ENCODE results near the gene SH3BGRL3.
"Not testable (repeated sequence)": the region's sequence is repeated elsewhere in the genome, so short reads cannot be mapped to it uniquely, and the experiment has no call there.

Gene SH3BGRL3

DNA sequence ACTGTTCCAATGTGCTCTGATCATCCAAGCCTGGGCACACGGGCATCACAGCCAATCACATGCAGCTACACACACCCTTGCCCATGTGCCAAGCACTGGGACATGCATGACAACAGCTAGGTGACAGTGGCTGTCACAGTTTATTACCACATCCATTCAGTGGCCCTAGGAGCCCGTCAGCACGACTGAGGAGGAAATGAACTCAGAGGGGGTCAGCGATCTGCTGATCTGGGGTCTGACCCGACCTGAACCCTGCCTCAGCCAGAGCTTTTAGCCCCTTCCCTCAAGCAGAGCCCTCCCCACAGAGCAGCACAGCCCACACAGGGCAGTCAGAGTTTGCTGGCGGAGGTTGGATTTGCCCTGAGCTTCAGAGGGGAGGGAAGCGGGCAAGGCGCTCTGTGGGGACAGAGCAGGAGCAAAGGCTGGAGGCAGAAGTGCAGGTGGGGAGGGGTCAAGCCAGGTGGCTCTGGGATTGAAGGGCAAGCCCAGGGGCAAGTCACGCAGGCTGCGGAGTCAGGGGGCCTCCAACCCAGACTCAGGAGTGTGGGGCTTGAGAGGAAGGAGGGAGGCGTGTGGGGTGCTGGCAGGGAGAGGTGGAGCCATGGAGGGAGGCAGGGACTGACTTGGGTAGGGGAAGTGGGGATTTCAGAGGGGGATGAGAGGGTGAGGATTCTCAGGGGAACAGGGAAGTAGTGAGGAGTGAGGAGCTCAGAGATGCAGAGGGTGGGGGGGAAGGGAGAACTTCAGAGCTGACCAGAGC lies 10.4 kb downstream of the SH3BGRL3 start:
- DNase-seq (ENCODE audit: low read depth in 2 of 3, low spot score in 2 of 3), result no peak

DNA sequence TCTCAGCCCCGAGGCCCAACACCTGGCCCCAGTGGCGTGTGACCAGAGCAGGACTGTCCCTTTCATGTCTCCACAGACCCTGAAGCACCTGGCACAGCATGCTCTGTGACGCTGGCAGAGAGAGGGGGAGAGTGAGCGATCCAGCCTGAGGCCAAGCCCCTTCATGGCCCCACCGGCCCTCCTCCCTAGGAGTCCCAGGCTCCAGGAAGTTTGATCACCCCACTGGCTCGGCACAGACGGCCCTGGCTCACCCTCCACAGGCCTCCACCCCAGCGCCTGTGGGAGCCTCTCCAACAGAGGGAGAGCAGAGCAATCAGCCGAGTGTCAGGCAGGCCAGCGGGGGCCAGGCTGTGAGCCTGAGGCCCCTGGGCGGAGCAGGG lies 11.0 kb downstream of the SH3BGRL3 start:
- DNase-seq (ENCODE audit: low read depth in 2 of 3, low spot score in 2 of 3), result no peak

DNA sequence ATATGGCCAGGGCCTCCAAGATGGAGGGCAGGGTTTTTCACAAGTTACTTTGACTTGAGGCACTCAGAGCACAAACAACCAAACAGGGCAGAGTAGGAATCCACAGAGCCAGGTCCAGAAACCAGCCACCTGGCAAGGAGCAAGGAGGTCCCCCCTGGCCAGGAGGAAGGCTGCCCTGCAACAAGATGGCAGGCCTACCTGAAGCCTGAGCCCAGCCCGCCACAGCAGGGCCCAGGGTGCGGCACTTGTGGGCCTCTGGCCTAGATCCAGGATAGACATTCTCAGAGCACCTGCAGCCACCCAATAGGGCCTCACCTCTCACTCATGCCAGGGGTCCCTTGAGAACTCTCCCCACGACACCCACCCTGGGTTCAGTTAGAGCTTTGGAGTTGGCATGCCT lies 11.5 kb downstream of the SH3BGRL3 start:
- DNase-seq (ENCODE audit: low read depth in 2 of 3, low spot score in 2 of 3), result no peak

DNA sequence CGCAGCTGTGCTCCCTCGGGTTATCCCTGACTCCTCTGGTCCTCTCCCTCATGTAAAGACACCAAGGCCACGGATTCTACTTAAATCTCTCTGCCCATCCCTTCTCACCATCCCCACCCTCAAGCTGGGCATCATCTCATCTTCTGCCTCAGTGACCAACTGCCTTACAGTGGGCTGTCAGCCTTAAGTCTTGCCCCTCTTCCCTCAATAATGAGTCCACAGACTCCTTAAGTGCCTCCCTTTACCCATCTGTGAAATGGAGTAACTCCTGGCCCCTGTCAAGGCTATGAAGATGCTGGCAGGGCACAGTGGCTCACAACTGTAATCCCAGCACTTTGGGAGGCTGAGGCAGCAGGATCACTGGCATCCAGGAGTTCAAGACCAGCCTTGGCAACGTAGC lies 12.1 kb downstream of the SH3BGRL3 start:
- DNase-seq (ENCODE audit: low read depth in 2 of 3, low spot score in 2 of 3), result no peak

DNA sequence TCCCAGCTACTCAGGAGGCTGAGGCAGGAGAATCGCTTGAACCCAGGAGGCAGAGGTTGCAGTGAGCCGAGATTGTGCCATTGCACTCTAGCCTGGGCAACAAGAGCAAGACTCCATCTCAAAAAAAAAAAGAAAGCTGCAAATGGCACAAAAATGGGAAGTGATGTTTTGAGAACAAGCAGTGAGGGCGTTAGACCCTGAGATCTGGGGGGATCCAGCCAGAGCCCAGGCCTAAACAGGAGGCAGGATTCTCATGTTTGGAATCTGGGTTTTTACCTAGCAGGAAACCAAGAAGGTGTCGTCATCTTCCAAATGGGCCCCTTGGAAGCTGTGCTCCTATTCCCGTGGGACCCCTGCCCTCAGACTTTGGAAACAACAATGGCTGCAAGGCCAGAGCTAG lies 12.8 kb downstream of the SH3BGRL3 start:
- not testable (repeated sequence) for DNase-seq (ENCODE audit: low read depth in 2 of 3, low spot score in 2 of 3)

DNA sequence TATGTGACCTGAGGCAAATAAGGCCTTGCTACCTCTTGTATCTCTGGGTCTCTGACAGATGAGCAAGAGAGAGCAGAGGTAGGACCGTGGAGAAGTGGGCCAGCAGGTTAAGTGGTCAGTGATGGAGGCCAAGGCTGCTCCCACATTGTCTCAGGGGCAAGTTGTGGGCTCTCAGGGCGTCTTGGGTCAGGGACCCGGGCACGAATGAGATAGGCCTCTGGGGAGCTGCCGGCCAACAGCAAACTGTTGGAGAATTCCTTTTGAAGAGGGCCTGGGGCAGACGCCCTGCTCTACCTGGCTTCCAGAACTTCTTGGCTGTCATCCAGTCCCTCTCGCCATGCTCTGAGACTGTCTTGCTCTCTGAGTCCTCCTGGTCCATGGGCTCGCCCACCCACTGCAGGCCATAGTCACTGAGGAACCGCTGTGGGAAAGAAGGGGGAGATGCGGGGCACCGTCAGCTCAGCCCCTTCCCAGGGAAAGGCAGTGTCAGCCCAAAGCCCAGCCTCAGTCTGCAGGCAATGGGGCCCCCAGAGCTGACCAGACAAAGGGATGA lies 14.1 kb downstream of the SH3BGRL3 start:
- DNase-seq (ENCODE audit: low read depth in 2 of 3, low spot score in 2 of 3), result no peak

DNA sequence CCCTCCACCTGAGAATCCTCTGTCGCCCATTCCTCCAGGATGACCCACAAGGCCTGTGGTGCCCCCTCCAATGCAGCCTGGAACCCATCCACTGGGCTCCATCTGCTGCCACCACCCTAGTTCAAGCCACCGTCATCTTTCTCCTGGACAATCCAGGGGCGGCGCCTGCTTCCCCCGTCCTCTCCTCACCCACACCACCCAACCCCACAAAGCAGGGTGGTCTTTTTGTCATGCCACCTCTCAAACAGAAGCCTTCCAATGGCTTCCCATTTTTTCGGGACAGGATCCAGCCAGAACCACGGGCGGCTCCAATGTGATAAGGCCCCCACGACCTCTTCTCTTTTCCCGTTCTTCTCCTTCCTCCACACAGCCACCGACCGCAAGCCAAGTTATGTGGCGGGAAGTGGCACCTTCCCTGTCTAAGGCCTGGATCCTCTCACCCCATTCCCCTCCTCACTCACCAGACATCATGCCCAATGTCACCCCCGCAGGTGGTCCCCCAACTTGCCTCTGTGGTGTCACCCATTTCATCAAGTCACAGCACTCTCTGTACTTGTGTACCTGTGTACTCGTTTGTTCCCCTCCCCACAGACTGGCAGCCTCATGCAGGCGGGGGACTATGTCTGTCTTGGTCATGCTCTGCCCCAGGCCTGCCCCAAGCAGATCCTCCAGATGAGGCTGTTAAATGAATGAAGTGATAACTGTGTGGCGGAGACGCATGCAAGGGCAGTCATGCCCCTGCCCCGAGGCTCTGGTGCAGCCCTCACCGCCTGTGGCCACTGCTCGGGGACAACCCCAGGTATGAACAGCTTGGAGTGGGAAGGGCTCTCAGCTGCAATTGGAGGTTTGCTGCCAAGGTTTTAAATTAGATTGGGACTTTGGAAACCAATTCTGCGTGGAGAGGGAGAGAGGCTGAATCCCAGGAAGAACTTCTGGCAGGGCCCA lies 15.6 kb downstream of the SH3BGRL3 start:
- DNase-seq (ENCODE audit: low read depth in 2 of 3, low spot score in 2 of 3), result no peak

DNA sequence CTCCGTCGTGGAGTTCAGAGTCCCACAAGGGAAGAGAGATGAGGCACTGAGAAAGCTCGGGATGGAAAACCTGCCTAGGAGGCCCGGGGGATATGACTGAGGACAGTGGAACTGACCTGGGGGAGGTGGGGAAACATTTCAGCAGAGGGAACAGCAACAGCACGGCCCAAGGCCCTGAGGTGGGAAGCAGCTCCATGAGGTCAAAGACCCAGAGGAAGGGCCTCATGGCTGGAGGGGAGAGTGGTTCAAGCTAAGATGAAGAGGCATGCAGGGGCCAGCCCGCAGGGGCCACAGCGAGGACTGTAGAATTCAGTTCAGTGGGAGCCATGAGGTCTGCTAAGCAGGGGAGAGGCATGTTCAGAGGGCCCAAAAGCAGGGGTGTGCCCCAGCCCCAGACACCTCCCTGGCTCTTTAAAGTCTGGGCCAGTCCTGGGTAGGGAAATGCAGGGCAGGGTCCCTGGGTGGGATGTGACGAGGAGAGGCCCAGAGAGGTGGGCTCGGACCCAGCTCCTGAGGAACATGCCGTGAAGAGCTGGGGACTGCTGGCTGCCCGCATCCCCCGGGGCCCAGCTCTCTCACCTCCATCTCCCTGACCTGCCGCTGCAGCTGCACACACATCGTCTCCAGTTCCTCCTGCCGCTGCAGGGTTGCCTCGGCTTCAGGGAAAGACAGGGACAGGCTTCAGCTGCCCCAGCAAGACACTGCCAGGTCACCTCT lies 16.6 kb downstream of the SH3BGRL3 start:
- no peak for DNase-seq (ENCODE audit: low read depth in 2 of 3, low spot score in 2 of 3)

DNA sequence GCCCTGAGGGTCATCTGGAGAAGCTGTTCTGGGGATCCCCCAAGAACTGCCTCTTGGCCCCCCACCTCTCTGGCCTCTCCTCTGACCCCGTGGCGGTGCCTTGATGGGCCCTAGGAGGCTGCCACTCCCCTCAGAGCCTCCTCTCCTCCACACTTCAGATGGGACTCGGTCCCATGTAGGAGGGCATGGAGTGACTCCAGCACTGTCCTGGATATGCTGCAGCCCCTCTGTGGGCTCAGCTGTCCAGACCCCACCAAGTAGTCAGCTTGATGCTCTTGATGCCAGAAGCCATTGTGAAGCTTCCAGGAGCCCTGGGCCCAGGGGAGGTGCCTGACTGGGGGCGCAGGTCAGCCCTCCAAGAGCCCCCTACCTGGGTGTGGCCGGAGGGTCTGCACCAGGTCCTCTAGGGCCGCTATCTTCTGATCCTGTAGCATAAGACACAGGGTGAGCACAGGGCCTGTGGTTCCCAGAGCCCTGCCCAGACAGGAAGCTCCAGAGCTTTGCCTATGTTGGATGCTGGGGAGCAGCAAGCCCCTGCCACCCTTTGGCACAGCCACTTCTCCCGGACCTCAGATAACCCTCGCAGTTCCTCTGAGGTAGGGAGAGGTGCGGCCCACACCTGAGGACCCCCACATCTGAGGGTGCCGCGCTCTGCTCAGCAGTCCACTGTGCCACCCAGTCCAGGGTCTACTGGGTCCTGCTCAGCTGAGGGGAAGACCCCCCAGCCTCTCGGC lies 17.3 kb downstream of the SH3BGRL3 start:
- DNase-seq (ENCODE audit: low read depth in 2 of 3, low spot score in 2 of 3), result no peak

DNA sequence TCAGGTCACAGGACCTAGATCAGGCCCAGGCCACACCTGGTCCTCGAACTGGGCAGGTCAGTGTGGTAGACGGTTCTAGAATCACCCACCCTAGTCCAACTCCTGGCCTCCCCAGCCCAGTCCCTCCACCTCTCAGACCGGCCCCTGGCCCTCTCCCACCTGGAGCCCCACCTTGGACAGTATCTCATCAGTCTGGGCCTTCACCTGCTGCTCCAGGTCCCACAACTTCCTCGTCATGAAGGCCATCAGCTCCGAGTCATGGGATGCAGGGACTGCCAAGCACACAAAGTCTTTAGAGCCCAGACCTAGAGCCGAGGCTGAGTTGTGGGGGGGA lies 17.9 kb downstream of the SH3BGRL3 start:
- no peak for DNase-seq (ENCODE audit: low read depth in 2 of 3, low spot score in 2 of 3)

DNA sequence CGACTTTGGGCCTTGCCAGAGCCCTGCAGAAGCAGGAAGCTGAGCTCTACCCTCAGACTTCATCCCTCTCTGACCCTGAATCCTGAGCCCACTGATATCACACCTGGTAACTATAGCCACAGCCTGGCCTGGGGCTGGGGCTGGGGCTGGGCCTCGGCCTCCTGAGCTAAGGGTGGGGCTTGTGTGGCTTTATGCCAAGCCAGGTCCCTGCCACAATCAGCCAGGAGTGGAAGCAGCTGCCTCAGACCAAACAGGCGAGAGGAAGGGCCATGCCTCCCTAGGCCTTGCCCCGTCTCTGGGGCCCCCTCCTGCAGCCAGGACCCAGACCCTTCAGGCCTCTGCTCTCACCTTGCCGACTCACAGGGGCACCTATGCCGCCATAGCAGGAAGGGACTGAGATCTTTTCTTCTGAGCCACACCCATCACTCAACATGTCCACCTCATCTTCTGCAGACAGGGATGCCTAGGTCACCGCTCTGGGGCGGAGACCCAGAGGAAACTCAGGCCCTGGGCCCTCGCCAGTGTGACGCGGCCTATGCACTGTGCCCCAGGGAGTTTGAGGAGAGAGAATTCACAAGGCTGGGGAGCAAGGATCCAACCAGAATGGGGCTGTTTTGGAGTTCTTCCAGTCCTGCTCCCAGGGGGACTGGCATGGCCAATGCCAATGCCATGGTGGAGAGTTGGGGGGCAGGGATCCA lies 20.8 kb downstream of the SH3BGRL3 start:
- no peak for DNase-seq (ENCODE audit: low read depth in 2 of 3, low spot score in 2 of 3)

DNA sequence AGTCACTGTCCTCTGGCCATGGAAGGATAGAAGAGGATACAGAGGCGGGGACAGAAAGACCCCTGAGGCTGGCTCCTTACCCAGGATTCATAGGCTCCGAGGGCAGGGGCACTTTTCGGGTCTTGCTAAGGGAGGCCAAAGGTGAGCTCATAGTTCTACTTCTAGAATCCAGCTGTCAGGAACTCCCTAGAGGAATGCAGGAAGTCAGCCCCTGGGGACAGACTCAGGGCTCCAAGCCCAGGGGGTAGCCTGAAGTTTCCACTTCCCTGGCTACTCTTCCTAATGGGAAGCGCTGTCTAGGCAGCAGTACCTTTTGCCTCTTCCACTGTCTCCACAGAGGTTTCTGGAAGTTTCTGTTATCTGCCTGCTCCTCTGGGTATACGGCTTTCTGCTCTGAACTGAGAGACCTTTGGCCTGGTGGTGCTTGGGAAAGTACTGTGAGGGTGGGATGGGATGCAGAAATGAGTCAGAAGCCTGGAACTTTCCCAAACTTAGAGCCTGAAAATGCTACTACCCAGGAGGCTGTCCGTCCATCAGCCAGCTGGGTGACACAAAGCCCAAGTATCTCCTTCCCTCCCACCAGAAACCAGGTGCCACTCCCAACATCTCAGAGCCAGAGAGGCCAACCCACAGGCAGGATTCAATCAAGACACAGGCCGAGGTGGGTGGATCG lies 23.0 kb downstream of the SH3BGRL3 start:
- no peak for DNase-seq (ENCODE audit: low read depth in 2 of 3, low spot score in 2 of 3)

DNA sequence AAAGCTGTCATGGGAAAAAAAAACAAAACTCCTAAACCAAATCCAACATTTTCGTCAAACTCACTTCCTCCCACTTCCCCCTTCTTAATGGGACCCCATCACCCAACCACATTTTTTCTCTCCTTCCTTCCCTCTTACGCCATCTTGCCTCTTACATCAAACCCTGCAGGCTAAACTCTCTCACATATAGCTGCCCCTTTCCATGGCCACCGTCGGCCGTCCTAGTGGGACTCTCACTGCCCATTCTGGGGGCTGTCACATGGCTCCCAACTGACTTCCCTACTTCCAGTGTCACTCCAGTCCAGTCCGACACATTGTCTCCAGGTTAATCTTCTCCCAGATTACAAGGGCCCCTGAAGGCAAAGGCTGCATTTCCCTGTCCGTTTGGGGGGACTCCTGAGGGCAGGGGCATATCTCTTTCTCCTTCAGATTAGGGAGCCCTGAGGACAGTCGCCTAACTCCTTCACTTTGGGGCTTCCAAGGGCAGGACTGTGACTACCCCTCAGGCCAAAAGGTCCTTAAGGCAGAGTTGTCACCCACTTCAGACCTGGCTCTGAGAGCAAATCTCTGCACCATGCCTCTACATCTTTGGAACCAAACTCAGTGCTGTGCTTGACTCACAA lies 25.9 kb downstream of the SH3BGRL3 start:
- DNase-seq (ENCODE audit: low read depth in 2 of 3, low spot score in 2 of 3), result no peak

DNA sequence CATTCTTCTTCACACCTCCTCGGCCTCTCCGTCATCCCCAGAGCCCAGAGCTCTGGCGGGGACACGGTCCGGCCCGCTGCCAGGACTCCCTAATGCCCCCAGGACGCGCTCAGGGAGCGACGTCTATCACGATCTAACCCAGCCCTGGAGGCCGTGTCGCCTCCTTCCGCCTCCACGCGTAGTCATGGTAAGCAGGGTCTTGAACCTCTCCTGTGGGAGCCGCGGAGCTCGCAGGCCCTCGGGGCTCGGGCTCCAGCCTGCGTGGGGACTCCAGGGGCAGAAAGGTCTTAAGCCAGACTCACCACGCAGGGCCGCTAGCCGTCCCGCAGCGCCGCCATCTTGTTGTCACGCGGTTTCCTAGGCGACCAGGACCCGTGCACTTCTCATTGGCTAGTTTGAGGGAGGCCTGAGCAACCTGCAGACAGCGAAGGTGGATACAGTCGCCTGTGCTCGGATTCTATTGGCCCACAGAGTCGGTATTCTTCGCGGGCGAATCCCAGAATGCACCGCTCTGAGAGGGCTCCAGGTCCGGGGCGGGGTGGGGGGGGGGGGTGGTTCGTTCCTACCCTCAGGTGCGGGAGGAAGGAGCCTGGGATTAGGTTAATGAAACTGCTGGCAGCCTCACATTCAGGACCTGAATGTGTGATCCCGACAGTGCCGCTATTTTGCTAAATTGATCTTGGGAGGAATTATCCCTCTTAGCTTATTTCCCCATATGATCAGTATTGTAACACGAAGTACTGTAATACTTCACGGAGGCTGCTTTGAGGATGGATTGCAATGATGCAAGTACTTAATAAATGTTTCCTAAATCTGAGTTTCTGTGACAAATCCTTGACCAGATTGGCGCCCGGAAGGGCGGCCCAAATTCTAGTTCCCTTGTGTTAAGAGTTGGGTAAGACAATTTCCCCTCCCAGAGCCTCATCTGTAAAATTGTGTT lies 26.7 kb downstream of the SH3BGRL3 start, which contains the start of gene UBXN11:
Gene UBXN11 (minus strand): TSS at position 347 of the 940 bp plus-strand sequence. CDS start 3,753 bp downstream, outside the sequence.
- peak; percentile 66 to 84 (median 78) for DNase-seq (ENCODE audit: low read depth in 2 of 3, low spot score in 2 of 3)

DNA sequence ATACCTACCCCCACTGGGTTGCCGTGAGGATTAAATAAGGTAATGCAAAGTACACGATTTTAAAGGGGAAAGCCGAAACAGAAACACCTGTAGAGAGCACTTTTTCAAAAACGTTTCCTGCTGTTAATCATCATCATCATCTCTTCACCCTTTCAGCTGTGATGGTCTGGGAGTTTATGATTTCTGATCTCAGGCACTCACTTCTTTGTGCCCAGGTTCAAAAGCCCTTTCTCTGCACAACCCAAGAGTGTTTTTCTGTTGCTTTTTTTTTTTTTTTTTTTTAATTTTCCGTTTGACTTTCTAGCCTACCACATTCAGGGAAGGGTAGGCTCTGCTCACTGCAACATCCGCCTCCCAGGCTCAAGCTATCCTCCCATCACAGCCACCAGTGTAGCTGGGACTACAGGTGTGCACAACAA lies 27.5 kb downstream of the SH3BGRL3 start:
- DNase-seq (ENCODE audit: low read depth in 2 of 3, low spot score in 2 of 3), result no peak

DNA sequence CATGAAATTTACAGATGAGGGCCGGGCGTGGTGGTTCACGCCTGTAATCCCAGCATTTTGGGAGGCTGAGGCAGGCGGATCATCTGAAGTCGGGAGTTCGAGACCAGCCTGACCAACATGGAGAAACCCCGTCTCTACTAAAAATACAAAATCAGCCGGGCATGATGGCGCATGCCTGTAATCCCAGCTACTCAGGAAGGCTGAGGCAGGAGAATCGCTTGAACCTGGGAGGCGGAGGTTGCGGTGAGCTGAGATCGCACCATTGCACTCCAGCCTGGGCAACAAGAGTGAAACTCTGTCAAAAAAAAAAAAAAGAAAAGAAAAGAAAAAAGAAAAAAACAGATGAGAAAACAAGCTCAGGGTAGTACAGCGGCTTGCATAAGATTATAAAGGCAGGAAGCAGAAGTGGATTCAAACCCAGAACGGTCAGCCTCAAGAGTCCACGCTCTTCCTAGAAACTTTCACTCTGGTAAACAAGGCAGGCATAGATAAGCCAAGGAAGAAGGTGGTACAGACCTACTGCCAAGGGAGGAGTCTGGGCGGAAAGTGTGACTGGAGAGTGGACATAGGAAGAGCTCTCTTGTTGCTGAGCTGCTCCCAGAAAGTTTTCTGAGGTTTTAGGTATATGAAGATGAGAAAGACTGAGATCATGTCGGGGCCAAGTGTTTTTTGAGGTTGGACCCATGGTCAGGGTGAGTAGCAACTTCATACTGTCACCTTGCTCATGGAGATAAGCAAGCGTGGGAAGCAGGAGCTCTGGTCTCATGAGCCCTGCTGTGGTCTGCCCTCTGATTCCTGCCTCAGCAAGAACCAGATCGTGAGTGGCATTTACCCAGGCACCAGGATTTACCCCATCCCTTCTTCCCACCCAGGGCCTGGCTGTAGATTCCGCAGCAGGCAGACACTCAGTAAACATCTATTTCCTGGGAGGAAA lies 28.3 kb downstream of the SH3BGRL3 start:
- not testable (repeated sequence) for DNase-seq (ENCODE audit: low read depth in 2 of 3, low spot score in 2 of 3)

DNA sequence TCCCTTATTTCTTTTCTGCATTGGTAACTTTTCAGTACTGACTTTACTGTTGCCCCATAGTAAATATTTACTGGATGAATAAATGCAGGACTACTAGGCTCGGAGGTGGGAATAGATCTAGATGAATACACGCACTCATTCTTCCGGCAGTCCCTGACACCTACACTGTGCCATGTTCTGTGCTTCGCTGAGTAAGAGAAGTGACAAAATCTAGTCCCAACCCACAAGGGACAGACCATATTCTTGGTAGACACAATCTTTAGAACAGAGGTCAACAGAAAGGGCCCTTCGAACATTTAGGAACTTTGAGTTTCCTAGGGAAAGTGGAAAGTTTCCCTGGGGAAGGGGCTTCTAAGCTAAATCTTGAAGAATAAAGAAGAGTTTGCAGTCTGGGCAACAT lies 34.6 kb downstream of the SH3BGRL3 start:
- DNase-seq (ENCODE audit: low read depth in 2 of 3, low spot score in 2 of 3), result no peak

Data from activated CD8-positive, alpha-beta memory T cell treated with anti-CD3 and anti-CD28 coated beads for 48 hours (primary cell).